HG03439 (cell line): ENCODE results near the gene GPAM.

ENCODE experiments used
- ATAC-seq: cut with Tn5 transposase; IDR thresholded peaks from one replicate; pipeline ENCODE4 v1.9.1; 2021; ENCODE audit warnings: mild to moderate bottlenecking, moderate library complexity; ENCODE audit not compliant: unreplicated experiment

The GPAM gene

GRCh38 chr10:112184379-112184778, 814 bp upstream of the GPAM start:
- ATAC-seq = no peak

GRCh38 chr10:112184052-112184371, 447 bp upstream of the GPAM start:
- ATAC-seq = no peak

GRCh38 chr10:112182784-112183328, 709 bp downstream of the GPAM start:
- ATAC-seq = peak; percentile 17

- no peak for ATAC-seq
Measured at GRCh38 chr10:112177247-112177646, 6.3 kb downstream of the GPAM start.

GRCh38 chr10:112176543-112176942, 7.0 kb downstream of the GPAM start:
- no peak for ATAC-seq

- ATAC-seq = no peak
Measured at GRCh38 chr10:112175409-112175808, 8.2 kb downstream of the GPAM start.

GRCh38 chr10:112173206-112173605, 10.4 kb downstream of the GPAM start:
- ATAC-seq = no peak

- ATAC-seq = no peak
Measured at GRCh38 chr10:112168733-112169132, 14.8 kb downstream of the GPAM start.

- no peak for ATAC-seq
Measured at GRCh38 chr10:112166800-112167199, 16.8 kb downstream of the GPAM start.

- no peak for ATAC-seq
Measured at GRCh38 chr10:112161757-112162518, 21.6 kb downstream of the GPAM start.

GRCh38 chr10:112160834-112161233, 22.7 kb downstream of the GPAM start:
- no peak for ATAC-seq

- ATAC-seq = no peak
Measured at GRCh38 chr10:112159469-112159868, 24.1 kb downstream of the GPAM start.

GRCh38 chr10:112151524-112152039, 32.0 kb downstream of the GPAM start:
- ATAC-seq = no peak

- no peak for ATAC-seq
Measured at GRCh38 chr10:112148331-112148730, 35.2 kb downstream of the GPAM start.

GRCh38 chr10:112146799-112147198, 36.8 kb downstream of the GPAM start:
- no peak for ATAC-seq

GRCh38 chr10:112145263-112145662, 38.3 kb downstream of the GPAM start:
- ATAC-seq = no peak

GRCh38 chr10:112143420-112143819, 40.1 kb downstream of the GPAM start:
- ATAC-seq = no peak

- ATAC-seq = no peak
Measured at GRCh38 chr10:112141292-112141691, 42.3 kb downstream of the GPAM start.

GRCh38 chr10:112140110-112140970, 43.2 kb downstream of the GPAM start:
- peak; percentile 97 for ATAC-seq

- no peak for ATAC-seq
Measured at GRCh38 chr10:112139176-112139575, 44.4 kb downstream of the GPAM start.

- ATAC-seq = peak; percentile 66
Measured at GRCh38 chr10:112137154-112137987, 46.2 kb downstream of the GPAM start.
